Measurements from ENCODE around the gene COL10A1. TPM values are rescaled to one million over a fixed set of nuclear protein-coding genes. Genes with fewer than 3 reads are reported as not detected.

Gene COL10A1
- total RNA-seq, 4 donors from 2014 or later: not detected

DNA sequence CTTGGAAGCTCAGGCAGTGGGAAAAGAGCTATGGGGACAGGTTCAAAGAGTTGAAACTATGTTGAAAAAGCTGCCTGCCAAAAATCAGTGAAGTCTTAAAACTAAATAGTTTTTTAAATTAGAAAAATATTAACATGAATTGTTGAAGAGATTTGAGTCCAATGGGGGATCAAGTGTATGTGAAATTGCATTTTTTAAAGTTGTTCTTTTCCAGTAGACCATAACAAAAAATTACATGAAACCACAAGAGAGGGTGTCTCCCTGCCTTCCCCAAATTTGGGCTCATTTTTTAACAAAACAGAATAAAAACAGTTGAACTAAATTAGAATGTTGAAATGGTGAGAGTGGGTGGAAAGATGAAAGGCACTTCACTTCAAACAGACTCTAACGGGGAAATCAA lies 31.5 kb upstream of the COL10A1 start:
- no peaks in the 10 kb centered on the region for H3K9me3 ChIP-seq
- H3K27me3 ChIP-seq: no peaks in the 10 kb centered on the region
- no peak overlapping the region for H3K27ac ChIP-seq
- H3K36me3 ChIP-seq: no peaks in the 10 kb centered on the region
- H3K4me3 ChIP-seq: no peak overlapping the region
- no peaks in the 10 kb centered on the region for H3K4me1 ChIP-seq
- DNase-seq: no peak
- TF ChIP-seq, protein P1, sequence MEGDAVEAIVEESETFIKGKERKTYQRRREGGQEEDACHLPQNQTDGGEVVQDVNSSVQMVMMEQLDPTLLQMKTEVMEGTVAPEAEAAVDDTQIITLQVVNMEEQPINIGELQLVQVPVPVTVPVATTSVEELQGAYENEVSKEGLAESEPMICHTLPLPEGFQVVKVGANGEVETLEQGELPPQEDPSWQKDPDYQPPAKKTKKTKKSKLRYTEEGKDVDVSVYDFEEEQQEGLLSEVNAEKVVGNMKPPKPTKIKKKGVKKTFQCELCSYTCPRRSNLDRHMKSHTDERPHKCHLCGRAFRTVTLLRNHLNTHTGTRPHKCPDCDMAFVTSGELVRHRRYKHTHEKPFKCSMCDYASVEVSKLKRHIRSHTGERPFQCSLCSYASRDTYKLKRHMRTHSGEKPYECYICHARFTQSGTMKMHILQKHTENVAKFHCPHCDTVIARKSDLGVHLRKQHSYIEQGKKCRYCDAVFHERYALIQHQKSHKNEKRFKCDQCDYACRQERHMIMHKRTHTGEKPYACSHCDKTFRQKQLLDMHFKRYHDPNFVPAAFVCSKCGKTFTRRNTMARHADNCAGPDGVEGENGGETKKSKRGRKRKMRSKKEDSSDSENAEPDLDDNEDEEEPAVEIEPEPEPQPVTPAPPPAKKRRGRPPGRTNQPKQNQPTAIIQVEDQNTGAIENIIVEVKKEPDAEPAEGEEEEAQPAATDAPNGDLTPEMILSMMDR (IDR thresholded peaks at IDR 0.05): no peak
- no peak for TF ChIP-seq POLR2A (IDR thresholded peaks at IDR 0.05)

DNA sequence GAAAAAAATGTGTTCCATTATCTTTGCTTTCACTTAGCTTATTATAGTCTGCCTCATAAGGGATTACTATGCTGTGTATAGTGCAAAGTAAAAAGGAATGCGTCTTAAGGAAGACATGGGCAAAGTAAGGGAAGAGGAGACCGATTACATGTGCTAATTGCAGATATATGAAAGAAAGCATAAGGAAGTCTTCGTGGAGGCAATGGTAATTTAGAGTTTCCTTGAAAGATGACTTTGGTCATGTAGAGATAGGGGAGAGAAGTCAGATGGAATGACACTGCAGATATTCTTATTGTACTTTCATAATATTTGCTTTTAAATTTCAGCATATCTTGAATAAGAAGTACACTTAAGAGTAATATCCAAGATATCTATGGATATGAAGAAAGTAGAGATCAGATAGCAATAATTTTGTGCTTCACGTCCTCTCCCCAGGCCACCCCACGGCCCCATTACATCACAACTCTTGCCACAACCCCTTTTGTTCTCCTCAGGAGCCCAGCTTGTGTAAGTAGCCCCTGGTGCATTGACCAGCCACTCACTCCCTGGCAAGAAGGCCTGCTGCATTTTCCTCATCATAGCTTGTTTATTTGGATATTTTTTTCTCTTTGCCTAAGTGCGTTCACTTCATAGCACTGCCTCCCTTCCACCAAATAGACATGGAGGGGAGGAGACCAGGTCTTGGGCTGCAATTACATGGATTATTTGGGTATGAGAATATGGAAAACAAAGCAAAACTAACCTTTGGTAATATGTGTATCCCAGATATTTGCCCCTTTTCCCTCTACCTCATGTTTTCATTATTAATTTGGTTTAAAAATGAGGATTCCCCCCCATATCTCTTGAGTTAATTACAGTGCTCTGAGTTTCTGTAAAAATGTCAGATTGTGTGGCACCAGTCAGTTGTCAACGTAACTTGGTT lies 30.7 kb upstream of the COL10A1 start:
- no peak for TF ChIP-seq POLR2A (IDR thresholded peaks at IDR 0.05)
- TF ChIP-seq, protein P1 (IDR thresholded peaks at IDR 0.05): no peak
- H3K27me3 ChIP-seq: no peaks in the 10 kb centered on the region
- no peak for DNase-seq
- H3K27ac ChIP-seq: no peak overlapping the region
- no peaks in the 10 kb centered on the region for H3K36me3 ChIP-seq
- H3K4me1 ChIP-seq: no peaks in the 10 kb centered on the region
- no peak overlapping the region for H3K4me3 ChIP-seq
- no peaks in the 10 kb centered on the region for H3K9me3 ChIP-seq

DNA sequence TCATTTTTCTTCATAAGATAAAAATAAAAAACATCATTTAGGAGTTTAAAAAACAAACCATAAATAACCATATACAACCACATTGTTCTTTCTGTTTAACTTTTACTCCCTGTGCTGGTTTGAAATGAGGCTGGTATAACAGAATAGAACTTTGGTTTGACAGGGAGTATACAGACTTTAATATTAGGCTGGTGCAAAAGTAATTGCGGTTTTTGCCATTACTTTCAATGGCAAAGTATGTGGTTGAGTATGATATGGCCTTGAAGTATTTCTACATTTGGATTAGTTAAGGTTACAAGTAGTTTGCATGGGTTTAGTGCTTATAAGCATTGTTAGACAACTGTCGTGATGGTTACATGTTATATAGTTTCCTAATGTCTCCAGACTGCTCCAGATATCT lies 29.0 kb upstream of the COL10A1 start:
- DNase-seq: no peak
- TF ChIP-seq, protein P1 (IDR thresholded peaks at IDR 0.05): no peak
- no peak for TF ChIP-seq POLR2A (IDR thresholded peaks at IDR 0.05)
- Histone ChIP-seq H3K4me3 (no peak overlapping the region), H3K27ac (no peak overlapping the region), H3K9me3 (no peaks in the 10 kb centered on the region), H3K4me1 (no peaks in the 10 kb centered on the region), H3K27me3 (no peaks in the 10 kb centered on the region), H3K36me3 (no peaks in the 10 kb centered on the region)

DNA sequence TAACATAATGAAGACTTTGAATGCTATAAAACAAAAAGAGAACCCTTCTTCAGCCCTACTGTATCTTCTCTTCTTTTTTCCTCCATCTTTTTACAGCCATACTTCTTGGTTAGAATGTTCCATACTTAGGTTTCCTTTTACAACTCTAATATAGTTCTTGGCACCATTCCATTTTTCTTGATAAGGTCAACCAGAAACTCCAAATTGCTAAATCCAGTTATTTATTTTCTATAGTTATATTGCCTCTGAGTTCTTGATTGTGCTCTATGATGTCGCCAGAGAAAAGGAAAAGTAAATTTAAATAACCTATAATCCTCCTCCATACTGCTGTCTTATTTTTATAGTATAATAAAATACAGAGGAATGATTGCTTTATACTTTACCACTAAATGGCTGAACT lies 26.7 kb upstream of the COL10A1 start:
- Histone ChIP-seq H3K9me3 (no peaks in the 10 kb centered on the region), H3K4me3 (no peak overlapping the region), H3K27ac (no peak overlapping the region), H3K36me3 (no peaks in the 10 kb centered on the region), H3K4me1 (no peaks in the 10 kb centered on the region), H3K27me3 (no peaks in the 10 kb centered on the region)
- TF ChIP-seq, protein P1 (IDR thresholded peaks at IDR 0.05): no peak
- no peak for TF ChIP-seq POLR2A (IDR thresholded peaks at IDR 0.05)
- DNase-seq: no peak

DNA sequence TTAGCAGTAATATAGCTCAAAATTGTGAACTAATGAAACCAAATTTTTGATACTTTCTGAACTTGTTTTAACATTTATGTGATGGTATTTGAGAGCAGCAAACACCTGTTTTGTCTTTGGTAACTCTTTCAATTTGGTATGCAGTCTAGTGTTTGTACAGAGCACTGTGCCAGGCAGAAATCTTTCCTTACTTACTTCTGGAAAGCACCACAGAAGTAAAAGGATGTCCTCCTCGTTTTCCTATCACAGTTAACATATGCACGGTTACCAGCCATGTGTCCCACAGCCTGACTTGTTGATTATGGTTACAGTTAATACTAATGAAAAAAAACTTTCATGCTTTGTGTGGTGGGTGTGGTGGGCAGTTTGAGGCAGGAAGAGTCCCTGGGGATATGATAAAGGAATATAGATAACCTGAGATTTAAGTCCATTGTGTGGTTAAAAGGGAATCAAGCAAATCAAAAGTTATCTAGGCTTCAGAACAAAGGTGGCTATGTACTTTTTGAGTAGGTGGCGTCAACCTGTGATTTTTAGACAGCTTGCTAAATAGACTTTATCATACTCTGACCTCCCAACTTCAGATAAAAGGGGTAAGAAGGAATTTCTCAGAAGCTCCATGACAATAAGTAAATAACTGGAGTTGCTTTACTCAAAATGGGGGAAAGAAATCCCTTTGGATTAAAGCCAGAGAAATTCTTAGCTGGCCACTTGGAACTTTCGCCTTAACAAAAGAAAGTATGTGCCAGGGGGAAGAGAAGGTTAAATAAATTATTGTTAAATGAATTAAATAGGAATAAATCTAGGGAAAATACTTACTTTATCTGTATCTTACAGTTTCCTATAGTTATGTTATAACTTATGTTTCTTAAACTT lies 20.1 kb upstream of the COL10A1 start:
- Histone ChIP-seq H3K4me1 (no peaks in the 10 kb centered on the region), H3K9me3 (no peaks in the 10 kb centered on the region), H3K27ac (no peak overlapping the region), H3K4me3 (no peak overlapping the region), H3K36me3 (no peaks in the 10 kb centered on the region), H3K27me3 (no peaks in the 10 kb centered on the region)
- TF ChIP-seq, protein P1 (IDR thresholded peaks at IDR 0.05): no peak
- TF ChIP-seq POLR2A (IDR thresholded peaks at IDR 0.05): no peak
- no peak for DNase-seq

Data from Peyer's patch (tissue), 4 donors.